Sigmoid colon (tissue), 3 donors: ENCODE data around the gene UTS2.

Source experiments
- POLR2A ChIP-seq, 2 donors: fragments of 450-650 bp; IDR thresholded peaks; one replicate each; pipeline ENCODE4 v1.6.1; 2016; ENCODE audit warnings: antibody characterized with exemption in 2 of 2, mild to moderate bottlenecking in 2 of 2, moderate library complexity in 2 of 2
- TF ChIP-seq, protein P1 (sequence below), 4 experiments: fragments of 450-650 bp in 3 of 4; fragments of 200-600 bp in 1 of 4; IDR thresholded peaks; one replicate each; pipeline ENCODE4 v1.5.1; 2016 to 2019; ENCODE audit warnings: antibody characterized with exemption in 4 of 4, mild to moderate bottlenecking in 3 of 4, moderate library complexity in 2 of 4

DNA sequence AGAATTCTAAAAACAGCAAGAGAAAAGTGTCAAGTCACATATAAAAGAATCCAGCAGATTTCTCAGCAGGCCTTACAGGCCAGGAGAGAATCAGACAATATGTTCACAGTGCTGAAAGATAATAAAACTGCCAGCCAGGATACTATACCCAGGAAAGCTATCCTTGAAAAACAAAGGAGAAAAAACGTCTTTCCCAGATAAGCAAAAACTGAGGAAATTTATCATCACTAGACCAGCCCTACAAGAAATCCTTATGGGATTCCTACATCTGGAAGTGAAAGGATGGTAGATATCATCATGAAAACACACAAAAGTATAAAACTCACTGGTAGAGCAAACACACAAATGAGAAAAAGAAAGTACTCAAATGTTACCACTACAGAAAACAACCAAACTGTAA is 25.2 kb upstream of the UTS2 start:
- TF ChIP-seq, protein P1, sequence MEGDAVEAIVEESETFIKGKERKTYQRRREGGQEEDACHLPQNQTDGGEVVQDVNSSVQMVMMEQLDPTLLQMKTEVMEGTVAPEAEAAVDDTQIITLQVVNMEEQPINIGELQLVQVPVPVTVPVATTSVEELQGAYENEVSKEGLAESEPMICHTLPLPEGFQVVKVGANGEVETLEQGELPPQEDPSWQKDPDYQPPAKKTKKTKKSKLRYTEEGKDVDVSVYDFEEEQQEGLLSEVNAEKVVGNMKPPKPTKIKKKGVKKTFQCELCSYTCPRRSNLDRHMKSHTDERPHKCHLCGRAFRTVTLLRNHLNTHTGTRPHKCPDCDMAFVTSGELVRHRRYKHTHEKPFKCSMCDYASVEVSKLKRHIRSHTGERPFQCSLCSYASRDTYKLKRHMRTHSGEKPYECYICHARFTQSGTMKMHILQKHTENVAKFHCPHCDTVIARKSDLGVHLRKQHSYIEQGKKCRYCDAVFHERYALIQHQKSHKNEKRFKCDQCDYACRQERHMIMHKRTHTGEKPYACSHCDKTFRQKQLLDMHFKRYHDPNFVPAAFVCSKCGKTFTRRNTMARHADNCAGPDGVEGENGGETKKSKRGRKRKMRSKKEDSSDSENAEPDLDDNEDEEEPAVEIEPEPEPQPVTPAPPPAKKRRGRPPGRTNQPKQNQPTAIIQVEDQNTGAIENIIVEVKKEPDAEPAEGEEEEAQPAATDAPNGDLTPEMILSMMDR (IDR thresholded peaks at IDR 0.05): no peak
- TF ChIP-seq POLR2A (IDR thresholded peaks at IDR 0.05): no peak
